Effector CD8-positive, alpha-beta T cell (primary cell): ENCODE results near the gene CDC42EP3.

Source experiments
- DNase-seq: peaks from one replicate; lab custom pipeline; 2025; lab: John Stamatoyannopoulos, UW

CDC42EP3 gene

GRCh38 chr2:37618326-37618725 lies 53.1 kb downstream of the CDC42EP3 start:
- no peak for DNase-seq

GRCh38 chr2:37617119-37617892 lies 54.1 kb downstream of the CDC42EP3 start:
- DNase-seq, result no peak

GRCh38 chr2:37616677-37617005 lies 54.8 kb downstream of the CDC42EP3 start:
- DNase-seq, result no peak

DNA sequence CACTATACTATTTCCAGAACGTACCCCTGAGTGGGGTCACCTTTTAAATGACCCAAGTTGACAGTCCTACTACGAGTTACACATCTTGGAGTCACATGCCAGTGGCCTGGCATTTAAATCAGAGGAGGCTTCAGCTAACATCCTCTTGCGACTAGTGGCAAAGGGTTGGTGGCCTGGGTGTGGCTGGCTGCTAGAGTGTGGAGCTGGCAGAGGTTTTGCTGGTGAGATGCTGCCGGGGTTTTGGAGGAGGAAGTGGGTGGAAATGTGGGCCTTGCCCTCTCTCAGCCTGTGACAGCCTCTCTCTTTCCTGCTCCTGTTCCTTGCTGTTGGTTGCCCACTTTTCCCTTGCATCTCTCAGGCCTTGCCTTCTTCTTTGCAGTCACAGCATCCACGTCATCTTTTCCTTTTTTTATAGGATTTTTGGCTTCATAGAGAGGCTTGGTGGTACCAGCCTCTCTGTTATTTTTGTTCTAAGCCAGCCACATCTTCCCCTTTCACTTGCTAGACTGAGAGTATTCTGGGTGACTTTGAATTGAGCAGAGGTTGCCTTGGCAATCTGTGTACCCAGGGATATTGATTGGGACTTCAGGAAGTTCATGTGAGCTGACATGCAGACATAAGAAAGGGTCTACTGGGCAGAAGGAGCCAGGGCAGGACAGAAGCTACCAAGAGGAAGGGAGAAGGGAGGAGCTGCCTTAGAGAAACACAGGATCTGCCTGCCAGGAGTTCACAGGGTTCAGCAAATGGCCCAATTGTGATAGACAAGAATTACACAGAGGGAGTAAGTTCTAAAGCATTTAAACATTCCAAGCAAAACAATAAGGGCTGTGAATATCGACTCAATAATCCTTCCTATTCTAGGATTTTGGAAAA lies 55.4 kb downstream of the CDC42EP3 start:
- DNase-seq, result no peak

DNA sequence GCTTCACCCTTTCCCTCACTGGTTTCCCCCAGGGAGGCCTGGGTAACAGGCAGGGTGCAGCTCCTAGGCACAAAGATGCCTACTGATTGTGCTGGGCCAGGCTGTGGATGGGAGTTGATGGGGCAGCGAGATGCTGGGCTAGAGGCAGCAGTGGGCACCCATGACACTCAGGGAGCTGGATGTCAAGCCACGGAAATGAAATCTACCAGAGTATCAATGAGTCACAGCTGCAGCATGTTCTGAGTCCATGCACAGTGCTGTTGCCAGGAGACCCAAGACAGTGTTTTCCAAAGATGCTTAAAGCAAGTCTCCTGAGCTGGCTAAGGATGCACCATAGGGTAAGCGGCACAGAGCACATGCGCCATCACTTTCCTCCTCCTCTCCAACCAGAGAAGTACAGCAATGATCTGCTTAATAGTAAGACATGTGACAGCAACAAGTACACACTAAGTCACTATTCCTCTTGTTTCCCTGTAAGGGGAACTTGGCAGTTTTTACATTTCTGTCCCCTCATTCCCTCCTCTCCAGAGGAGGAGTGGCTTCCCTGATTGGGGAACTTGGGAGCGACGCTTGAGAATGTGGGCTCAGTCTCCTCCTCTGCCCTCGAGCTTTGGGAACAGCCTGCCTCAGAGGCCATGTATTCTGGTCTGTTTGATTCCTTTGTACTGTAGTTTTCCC lies 57.2 kb downstream of the CDC42EP3 start:
- DNase-seq, result no peak

GRCh38 chr2:37612382-37612781 lies 59.1 kb downstream of the CDC42EP3 start:
- no peak for DNase-seq

DNA sequence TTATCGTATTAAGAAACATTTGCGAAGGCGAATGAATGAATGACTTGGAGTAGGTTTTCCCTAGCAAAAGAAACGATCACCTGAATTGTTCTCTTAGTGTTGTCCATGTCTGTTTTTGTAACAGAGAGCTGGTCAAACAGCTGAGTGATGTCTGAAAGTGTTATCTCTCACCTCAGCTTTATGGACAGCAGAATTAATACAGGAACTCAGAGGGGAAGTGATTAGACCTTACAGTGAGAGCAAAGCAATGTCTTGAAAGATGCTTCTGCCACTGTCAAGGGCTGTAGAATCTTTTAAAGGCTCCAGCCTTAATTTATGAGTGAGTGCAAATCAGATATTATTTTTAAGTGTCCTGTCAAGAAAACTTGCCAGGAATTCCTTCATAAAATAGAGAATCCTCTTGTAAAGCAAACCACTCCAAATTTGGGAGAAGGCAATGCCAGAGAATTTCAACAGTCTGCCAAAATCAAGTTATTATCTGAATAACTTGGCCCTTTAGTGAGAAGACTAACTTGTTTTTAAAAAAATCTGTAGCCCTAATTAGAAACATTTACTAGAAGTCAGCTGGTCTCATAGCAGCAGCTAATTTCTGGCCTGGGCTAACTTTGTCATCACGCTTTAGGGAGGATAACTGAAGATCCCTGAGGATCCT lies 60.7 kb downstream of the CDC42EP3 start:
- DNase-seq, result no peak

DNA sequence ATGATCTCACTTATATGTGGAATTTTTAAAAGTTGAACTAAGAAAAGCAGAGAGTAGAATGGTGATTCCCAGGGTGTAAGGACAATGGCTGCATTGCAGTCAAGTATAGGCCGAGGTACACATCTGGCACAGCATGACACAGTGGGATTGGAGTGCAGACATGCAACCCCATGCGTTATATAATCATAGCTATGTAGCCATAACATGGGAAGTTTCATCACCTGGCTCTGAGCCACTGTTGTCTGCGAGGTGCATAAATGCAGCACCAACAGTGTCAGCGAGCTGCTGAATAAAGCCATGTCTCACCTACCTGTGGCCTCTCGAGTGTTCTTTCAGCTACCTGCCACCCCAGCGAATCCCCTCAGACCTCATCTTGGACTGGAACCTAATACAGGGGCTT lies 61.7 kb downstream of the CDC42EP3 start:
- DNase-seq, result no peak

GRCh38 chr2:37604716-37605115 lies 66.7 kb downstream of the CDC42EP3 start:
- no peak for DNase-seq

DNA sequence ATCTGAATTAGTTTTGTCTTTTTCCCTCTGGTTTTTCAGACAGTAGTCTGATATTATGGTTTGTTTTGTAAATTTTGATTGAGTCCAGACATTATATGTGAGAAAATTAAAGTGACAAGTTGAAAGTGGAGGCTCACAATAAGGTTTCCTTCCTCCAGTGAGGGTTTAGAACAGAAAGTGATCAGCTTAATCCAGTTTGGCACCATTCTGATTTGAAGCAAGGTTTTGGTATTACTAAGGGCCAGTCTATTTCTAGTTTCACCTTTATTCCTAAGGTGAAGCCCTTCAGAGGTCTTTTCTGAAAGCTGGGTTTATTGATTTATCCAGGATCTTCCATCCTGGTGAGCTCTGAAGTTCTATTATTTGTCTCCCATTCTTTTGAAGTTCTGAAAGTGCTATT lies 68.7 kb downstream of the CDC42EP3 start:
- DNase-seq, result no peak

GRCh38 chr2:37602040-37602439 lies 69.4 kb downstream of the CDC42EP3 start:
- DNase-seq, result no peak

GRCh38 chr2:37601569-37601968 lies 69.9 kb downstream of the CDC42EP3 start:
- no peak for DNase-seq

- no peak for DNase-seq
These were observed 70.7 kb downstream of the CDC42EP3 start for GRCh38 chr2:37600735-37601134.

GRCh38 chr2:37599688-37600525 lies 71.5 kb downstream of the CDC42EP3 start:
- peak; percentile 19 for DNase-seq

GRCh38 chr2:37593694-37594093 lies 77.7 kb downstream of the CDC42EP3 start:
- no peak for DNase-seq

DNA sequence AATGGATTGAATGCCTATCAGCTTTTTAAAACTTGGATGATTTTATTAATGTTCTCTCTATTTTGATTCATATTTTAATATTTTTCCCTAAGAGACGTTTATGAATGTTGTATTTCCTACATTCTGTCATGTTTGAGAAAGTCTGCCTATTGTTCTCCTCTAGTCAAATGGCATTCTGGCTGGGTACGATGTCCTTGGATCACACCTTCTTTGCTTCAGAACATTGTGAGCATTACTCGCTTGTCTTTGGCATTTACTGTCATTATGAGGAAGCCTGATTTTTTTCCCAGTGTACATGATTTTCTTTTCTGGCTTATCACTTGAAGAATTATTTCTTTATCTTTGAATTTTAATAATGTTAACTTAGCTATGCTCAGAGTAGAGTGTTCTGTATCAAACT lies 78.4 kb downstream of the CDC42EP3 start:
- DNase-seq, result no peak
